ENCODE measurements around the gene ITSN1.

Gene ITSN1

GRCh38 chr21:33948096-33948950 lies 306.0 kb downstream of the ITSN1 start:
- Histone ChIP-seq H3K27ac (ENCODE audit: low read depth, low read length) (peak overlapping the region; percentile 88), H3K36me3 (ENCODE audit: control insufficient read depth, insufficient read depth, low read length) (no peaks in the 10 kb centered on the region), H3K4me1 (ENCODE audit: control insufficient read depth, insufficient read depth, low read length) (peaks cover 22% of the 10 kb centered on the region), H3K27me3 (ENCODE audit: control insufficient read depth, insufficient read depth, low read length) (no peaks in the 10 kb centered on the region), H3K9me3 (ENCODE audit: control insufficient read depth, insufficient read depth, low read depth, low read length) (peaks cover 10% of the 10 kb centered on the region), H3K4me3 (ENCODE audit: low read depth, low read length) (peak overlapping the region; percentile 43), H3K9ac (ENCODE audit: low read length) (peak overlapping the region; percentile 83)

GRCh38 chr21:33948951-33949444 lies 306.7 kb downstream of the ITSN1 start:
- Histone ChIP-seq H3K27me3 (ENCODE audit: control insufficient read depth, insufficient read depth, low read length) (no peaks in the 10 kb centered on the region), H3K4me3 (ENCODE audit: low read depth, low read length) (no peak overlapping the region), H3K9ac (ENCODE audit: low read length) (peak overlapping the region; percentile 83), H3K27ac (ENCODE audit: low read depth, low read length) (peak overlapping the region; percentile 88; the same call in 1 of the 2 replicates), H3K4me1 (ENCODE audit: control insufficient read depth, insufficient read depth, low read length) (peaks cover 22% of the 10 kb centered on the region), H3K36me3 (ENCODE audit: control insufficient read depth, insufficient read depth, low read length) (no peaks in the 10 kb centered on the region), H3K9me3 (ENCODE audit: control insufficient read depth, insufficient read depth, low read depth, low read length) (peaks cover 8% of the 10 kb centered on the region)

Data from HUES6 (cell line).